IPS DF 19.7 (cell line): ENCODE data around the gene GRK5.
"Not testable (repeated sequence)": the region's sequence is repeated elsewhere in the genome, so short reads cannot be mapped to it uniquely, and the experiment has no call there.

Experiments
- DNase-seq: peaks from one replicate; pipeline ENCODE4 v3.0.0-alpha.2; 2013; ENCODE audit warnings: low read depth, low spot score

Gene GRK5

GRCh38 chr10:119250641-119251314, 43.4 kb downstream of the GRK5 start:
- DNase-seq, result no peak

GRCh38 chr10:119251315-119251708, 43.9 kb downstream of the GRK5 start:
- no peak for DNase-seq

- DNase-seq, result no peak
Measured at GRCh38 chr10:119252051-119252465, 44.7 kb downstream of the GRK5 start.

GRCh38 chr10:119252470-119253151, 45.2 kb downstream of the GRK5 start:
- no peak for DNase-seq

GRCh38 chr10:119253433-119254174, 46.2 kb downstream of the GRK5 start:
- no peak for DNase-seq

GRCh38 chr10:119254335-119254734, 47.0 kb downstream of the GRK5 start:
- DNase-seq, result no peak

GRCh38 chr10:119256030-119256429, 48.7 kb downstream of the GRK5 start:
- no peak for DNase-seq

- DNase-seq, result no peak
Measured at GRCh38 chr10:119256897-119257296, 49.5 kb downstream of the GRK5 start.

- DNase-seq, result no peak
Measured at GRCh38 chr10:119257899-119258419, 50.6 kb downstream of the GRK5 start.

- no peak for DNase-seq
Measured at GRCh38 chr10:119259345-119259744, 52.0 kb downstream of the GRK5 start.

GRCh38 chr10:119261016-119261415, 53.6 kb downstream of the GRK5 start:
- DNase-seq, result not testable (repeated sequence)

GRCh38 chr10:119263951-119264617, 56.7 kb downstream of the GRK5 start:
- DNase-seq, result no peak

GRCh38 chr10:119265691-119266090, 58.3 kb downstream of the GRK5 start:
- no peak for DNase-seq

- no peak for DNase-seq
Measured at GRCh38 chr10:119267384-119267783, 60.0 kb downstream of the GRK5 start.

- DNase-seq, result no peak
Measured at GRCh38 chr10:119268428-119268827, 61.1 kb downstream of the GRK5 start.

- no peak for DNase-seq
Measured at GRCh38 chr10:119268871-119269506, 61.6 kb downstream of the GRK5 start.

- DNase-seq, result no peak
Measured at GRCh38 chr10:119269737-119270136, 62.4 kb downstream of the GRK5 start.

- DNase-seq, result no peak
Measured at GRCh38 chr10:119270762-119271366, 63.5 kb downstream of the GRK5 start.

GRCh38 chr10:119272338-119272734, 65.0 kb downstream of the GRK5 start:
- DNase-seq, result not testable (repeated sequence)

GRCh38 chr10:119272736-119273135, 65.4 kb downstream of the GRK5 start:
- DNase-seq, result no peak

- DNase-seq, result no peak
Measured at GRCh38 chr10:119273413-119273812, 66.0 kb downstream of the GRK5 start.
